GM15510 (cell line): Measurements from ENCODE around the gene TEX2.

Source experiments
- POLR2A ChIP-seq: IDR thresholded peaks from 3 replicates; pipeline ENCODE4 v1.6.1; 2011; ENCODE audit warnings: borderline replicate concordance; ENCODE audit not compliant: insufficient read length; ENCODE audit errors: extremely low read depth

The TEX2 gene

GRCh38 chr17:64231567-64232141, 31.4 kb downstream of the TEX2 start:
- TF ChIP-seq POLR2A: no peak

- TF ChIP-seq POLR2A: no peak
These were observed 32.2 kb downstream of the TEX2 start for GRCh38 chr17:64230791-64231408.

GRCh38 chr17:64229815-64230728, 33.0 kb downstream of the TEX2 start:
- TF ChIP-seq POLR2A: no peak

- TF ChIP-seq POLR2A: no peak
These were observed 36.9 kb downstream of the TEX2 start for GRCh38 chr17:64226132-64226531.

GRCh38 chr17:64225410-64225809, 37.6 kb downstream of the TEX2 start:
- no peak for TF ChIP-seq POLR2A

GRCh38 chr17:64223931-64224629, 39.0 kb downstream of the TEX2 start:
- TF ChIP-seq POLR2A: no peak

GRCh38 chr17:64223283-64223682, 39.8 kb downstream of the TEX2 start:
- no peak for TF ChIP-seq POLR2A

- no peak for TF ChIP-seq POLR2A
These were observed 41.4 kb downstream of the TEX2 start for GRCh38 chr17:64221679-64222078.

GRCh38 chr17:64219571-64219970, 43.5 kb downstream of the TEX2 start:
- TF ChIP-seq POLR2A: no peak

- TF ChIP-seq POLR2A: no peak
These were observed 45.0 kb downstream of the TEX2 start for GRCh38 chr17:64218066-64218465.

- no peak for TF ChIP-seq POLR2A
These were observed 45.8 kb downstream of the TEX2 start for GRCh38 chr17:64217249-64217691.

- no peak for TF ChIP-seq POLR2A
These were observed 46.5 kb downstream of the TEX2 start for GRCh38 chr17:64216338-64217248.

- TF ChIP-seq POLR2A: no peak
These were observed 47.1 kb downstream of the TEX2 start for GRCh38 chr17:64216000-64216337.

- TF ChIP-seq POLR2A: no peak
These were observed 48.1 kb downstream of the TEX2 start for GRCh38 chr17:64214950-64215349.
